Mucosa of descending colon (tissue), 3 donors: ENCODE measurements around the gene MYLIP. TPM values are rescaled to one million over a fixed set of nuclear protein-coding genes. Genes with fewer than 3 reads are reported as not detected.

Source experiments
- ATAC-seq: fragments of 200-7000 bp; cut with Tn5 transposase; one replicate; pipeline ENCODE4 v1.9.1; 2020; ENCODE audit warnings: mild to moderate bottlenecking, moderate library complexity
- DNase-seq, 3 donors: peaks; one replicate each; pipeline ENCODE4 v3.0.0-alpha.2; 2020
- H3K36me3 ChIP-seq: fragments of 200-600 bp; one replicate; pipeline ENCODE4 v1.8.0; 2021; ENCODE audit warnings: low read depth, mild to moderate bottlenecking
- H3K4me1 ChIP-seq: fragments of 200-600 bp; one replicate; pipeline ENCODE4 v1.8.0; 2021; ENCODE audit warnings: low read depth, mild to moderate bottlenecking
- H3K4me3 ChIP-seq: fragments of 200-600 bp; one replicate; pipeline ENCODE4 v1.8.0; 2021; ENCODE audit warnings: mild to moderate bottlenecking
- H3K9me3 ChIP-seq: fragments of 200-600 bp; one replicate; pipeline ENCODE4 v1.8.0; 2021; ENCODE audit warnings: mild to moderate bottlenecking
- intact Hi-C, 2 donors: fragments of 100-400 bp; cut with DNase I in 1 of 2; cut with micrococcal nuclease in 1 of 2; formaldehyde crosslinking; loops; one replicate each; pipeline versions ENCODE4 v1.11.0 to v1.11.1; 2022; cut with DNase I, micrococcal nuclease
- total RNA-seq, 3 donors: library from RNA; stranded (reverse); fragmentation: NEBNext Ultra II Directional in 2 of 3; extraction: Animal tissue kit (Norgen Biotek cat#: 25700) in 2 of 3; gene quantifications; one replicate each; pipeline versions ENCODE4 v1.2.1 to v1.2.4, GENCODE V29; 2021 to 2023
- TF ChIP-seq, protein P1 (sequence below): fragments of 200-600 bp; IDR thresholded peaks from one replicate; pipeline ENCODE4 v1.8.0; 2022; ENCODE audit warnings: antibody characterized with exemption, mild to moderate bottlenecking
- donor health status: DM: no; HTN: no; CAD: no; lungs with moderate emphysema.
- donor health status: DM: no; HTN: no; CAD: no.
- donor health status: DM: no; HTN: yes; CAD: no.

The MYLIP gene
- total RNA-seq, 3 donors from 2014 or later: 22.7 to 64.4 (median 40.3) TPM

DNA sequence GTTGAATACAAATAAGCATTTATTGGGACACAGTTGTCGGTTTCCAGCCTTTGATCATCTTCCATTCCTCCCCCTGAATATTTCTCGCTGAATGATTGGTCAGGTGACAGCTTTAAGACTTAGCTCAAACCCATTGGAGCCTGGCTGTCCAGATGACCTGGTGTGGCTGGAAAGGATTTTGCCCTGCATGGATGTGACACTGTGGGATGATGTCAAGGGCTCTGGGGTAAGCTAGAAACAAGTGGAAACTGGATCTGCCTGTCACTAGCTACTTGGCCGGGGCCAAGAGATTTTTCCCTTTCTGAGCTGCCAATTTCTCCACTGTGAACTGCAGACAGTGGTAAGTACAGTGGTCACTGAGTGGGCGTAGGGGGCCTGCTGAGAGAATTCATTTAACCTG, 41.9 kb upstream of the MYLIP start:
- H3K4me3 ChIP-seq: no peak overlapping the region
- intact Hi-C loops: no loop called here
- ATAC-seq: no peak

DNA sequence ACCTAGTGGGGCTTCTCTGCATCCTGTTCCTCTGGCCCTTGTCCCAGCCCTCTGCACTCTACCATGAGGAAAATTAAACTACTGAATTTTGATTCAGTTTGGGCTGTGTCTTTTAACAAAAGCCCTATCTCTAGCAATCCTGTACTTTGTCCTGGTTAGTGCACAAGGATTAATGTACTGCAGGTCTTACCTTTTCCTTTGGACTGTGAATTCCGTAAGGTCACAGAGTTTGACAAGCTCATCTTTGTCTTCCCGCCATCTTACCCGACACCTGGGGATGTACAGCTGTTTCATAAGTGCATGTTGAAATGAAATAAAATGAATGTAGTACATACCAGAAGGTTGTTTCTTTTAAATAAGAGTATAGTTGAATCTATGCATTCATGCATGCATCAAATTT, 41.5 kb upstream of the MYLIP start:
- Histone ChIP-seq H3K9me3 (no peaks in the 10 kb centered on the region), H3K4me1 (peaks cover 4% of the 10 kb centered on the region), H3K4me3 (no peak overlapping the region), H3K36me3 (no peaks in the 10 kb centered on the region)
- DNase-seq: no peak
- ATAC-seq: no peak
- intact Hi-C loops: no loop called here
- TF ChIP-seq, protein P1, sequence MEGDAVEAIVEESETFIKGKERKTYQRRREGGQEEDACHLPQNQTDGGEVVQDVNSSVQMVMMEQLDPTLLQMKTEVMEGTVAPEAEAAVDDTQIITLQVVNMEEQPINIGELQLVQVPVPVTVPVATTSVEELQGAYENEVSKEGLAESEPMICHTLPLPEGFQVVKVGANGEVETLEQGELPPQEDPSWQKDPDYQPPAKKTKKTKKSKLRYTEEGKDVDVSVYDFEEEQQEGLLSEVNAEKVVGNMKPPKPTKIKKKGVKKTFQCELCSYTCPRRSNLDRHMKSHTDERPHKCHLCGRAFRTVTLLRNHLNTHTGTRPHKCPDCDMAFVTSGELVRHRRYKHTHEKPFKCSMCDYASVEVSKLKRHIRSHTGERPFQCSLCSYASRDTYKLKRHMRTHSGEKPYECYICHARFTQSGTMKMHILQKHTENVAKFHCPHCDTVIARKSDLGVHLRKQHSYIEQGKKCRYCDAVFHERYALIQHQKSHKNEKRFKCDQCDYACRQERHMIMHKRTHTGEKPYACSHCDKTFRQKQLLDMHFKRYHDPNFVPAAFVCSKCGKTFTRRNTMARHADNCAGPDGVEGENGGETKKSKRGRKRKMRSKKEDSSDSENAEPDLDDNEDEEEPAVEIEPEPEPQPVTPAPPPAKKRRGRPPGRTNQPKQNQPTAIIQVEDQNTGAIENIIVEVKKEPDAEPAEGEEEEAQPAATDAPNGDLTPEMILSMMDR: no peak

More for the DNA sequence above, 41.9 kb upstream of the MYLIP start:
- Histone ChIP-seq H3K36me3 (no peaks in the 10 kb centered on the region), H3K9me3 (no peaks in the 10 kb centered on the region), H3K4me1 (peaks cover 4% of the 10 kb centered on the region)
- no peak for DNase-seq
- TF ChIP-seq, protein P1: no peak

DNA sequence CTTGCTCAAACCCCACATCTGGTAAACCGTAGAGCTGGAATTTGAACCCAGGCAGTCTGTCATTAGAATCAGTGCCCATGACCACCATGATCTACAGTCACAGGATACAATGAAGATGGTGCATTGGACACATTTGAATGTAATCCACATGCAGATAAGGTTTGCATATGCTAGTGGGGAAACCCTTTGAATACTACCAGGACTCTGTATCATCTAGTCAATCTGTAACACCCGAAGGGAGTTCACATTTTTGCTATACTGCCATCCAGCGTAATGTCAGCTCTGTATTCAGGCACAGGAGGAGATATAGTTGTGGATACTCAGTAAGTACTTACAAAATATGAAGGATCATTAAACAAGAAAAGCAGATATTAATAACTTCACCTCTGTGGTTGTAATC, 40.5 kb upstream of the MYLIP start:
- H3K9me3 ChIP-seq: no peaks in the 10 kb centered on the region
- H3K4me1 ChIP-seq: peaks cover 4% of the 10 kb centered on the region
- H3K36me3 ChIP-seq: no peaks in the 10 kb centered on the region
- no peak overlapping the region for H3K4me3 ChIP-seq
- TF ChIP-seq, protein P1: no peak
- ATAC-seq: no peak
- intact Hi-C loops: no loop called here
- DNase-seq: no peak

DNA sequence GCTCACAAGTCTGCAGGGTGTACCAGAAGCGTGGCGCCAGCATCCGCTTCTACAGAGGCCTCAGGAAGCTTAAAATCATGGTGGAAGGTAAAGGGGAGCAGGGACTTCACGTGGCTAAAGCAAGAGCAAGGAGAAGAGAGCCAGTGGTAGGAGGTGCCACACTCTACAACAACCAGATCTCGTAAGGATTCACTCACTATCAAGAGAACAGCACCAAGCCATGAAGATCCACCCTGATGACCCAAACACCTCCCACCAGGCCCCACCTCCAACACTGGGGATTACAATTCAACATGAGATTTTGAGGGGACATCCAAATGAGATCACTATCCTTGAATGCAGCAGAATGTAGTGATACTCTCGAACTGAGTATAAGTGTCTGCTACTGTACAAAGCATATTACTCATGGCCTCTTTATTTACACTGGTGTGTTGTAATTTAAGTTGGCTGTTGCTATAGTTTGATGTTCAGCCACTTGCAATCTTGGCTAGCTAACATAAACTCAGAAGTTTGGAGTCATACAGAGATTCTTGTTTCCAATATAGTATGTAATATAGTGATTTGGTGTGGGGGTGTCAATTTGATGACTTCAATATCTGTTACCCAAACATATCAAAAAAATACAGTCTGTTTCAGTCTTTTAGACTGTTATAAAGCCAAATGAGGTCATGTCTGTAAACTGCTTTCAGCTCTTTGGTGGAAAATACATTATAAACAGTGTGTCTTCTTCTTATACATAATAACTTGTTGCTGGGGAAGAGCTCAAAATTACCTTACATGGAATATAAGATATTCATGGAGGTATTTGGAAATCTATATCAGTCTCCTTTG, 39.4 kb upstream of the MYLIP start:
- DNase-seq (no peak), ATAC-seq (peak; percentile 70)
- intact Hi-C loops: no loop called here
- H3K9me3 ChIP-seq: no peaks in the 10 kb centered on the region
- no peak overlapping the region for H3K4me3 ChIP-seq
- TF ChIP-seq, protein P1: no peak
- peaks cover 4% of the 10 kb centered on the region for H3K4me1 ChIP-seq
- no peaks in the 10 kb centered on the region for H3K36me3 ChIP-seq

DNA sequence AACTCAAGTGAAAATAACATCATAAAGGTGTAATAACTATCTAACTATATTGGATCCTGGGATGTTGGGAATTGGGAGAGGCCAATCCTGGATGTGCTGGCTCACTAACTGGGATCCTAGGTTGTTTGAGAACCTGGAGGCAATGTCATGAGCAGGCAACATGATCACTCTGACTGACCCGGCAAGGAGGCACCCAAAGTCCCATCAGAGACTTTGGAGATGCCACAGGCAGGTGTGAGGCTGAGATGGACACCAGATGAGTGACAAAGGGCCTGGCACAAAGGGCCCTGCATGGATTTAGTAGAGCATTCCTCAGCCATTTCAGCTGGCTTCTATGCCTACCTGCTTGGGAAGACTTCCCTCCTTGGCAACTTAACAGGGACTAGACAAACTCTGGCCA, 38.4 kb upstream of the MYLIP start:
- DNase-seq (no peak), ATAC-seq (no peak)
- intact Hi-C loops: no loop called here
- Histone ChIP-seq H3K9me3 (no peaks in the 10 kb centered on the region), H3K4me3 (no peak overlapping the region), H3K4me1 (peaks cover 4% of the 10 kb centered on the region), H3K36me3 (no peaks in the 10 kb centered on the region)
- TF ChIP-seq, protein P1: no peak
